Loucy (cell line): ENCODE results near the gene CDR2.

Experiments
- H2AFZ ChIP-seq: fragments of 200-600 bp; sonication (generic); 2 replicates; pipeline ENCODE4 v1.6.0; 2016; ENCODE audit warnings: antibody characterized with exemption, mild to moderate bottlenecking, low read length, moderate library complexity
- H3F3A ChIP-seq: fragments of 200-600 bp; 2 replicates; pipeline ENCODE4 v1.6.0; 2016; ENCODE audit warnings: antibody characterized with exemption, low read depth, mild to moderate bottlenecking
- H3K27me3 ChIP-seq: fragments of 200-600 bp; sonication (generic); 2 replicates; pipeline ENCODE4 v1.6.1; 2014; ENCODE audit warnings: low read length, mild to moderate bottlenecking; ENCODE audit not compliant: insufficient read depth, poor library complexity, severe bottlenecking
- H3K36me3 ChIP-seq: fragments of 200-600 bp; sonication (generic); 2 replicates; pipeline ENCODE4 v1.6.1; 2016; ENCODE audit warnings: low read length; ENCODE audit not compliant: insufficient read depth
- H3K4me1 ChIP-seq: fragments of 200-600 bp; sonication (generic); 2 replicates; pipeline ENCODE4 v1.5.1; 2014; ENCODE audit warnings: low read length, mild to moderate bottlenecking; ENCODE audit not compliant: insufficient read depth, poor library complexity, severe bottlenecking
- H3K4me2 ChIP-seq: fragments of 200-600 bp; sonication (generic); 2 replicates; pipeline ENCODE4 v1.6.0; 2014; ENCODE audit warnings: antibody characterized with exemption, low read length, low read depth, mild to moderate bottlenecking; ENCODE audit not compliant: poor library complexity, severe bottlenecking
- H3K4me3 ChIP-seq: fragments of 200-600 bp; sonication (generic); 2 replicates; pipeline ENCODE4 v1.5.1; 2014; ENCODE audit warnings: low read length, mild to moderate bottlenecking, mixed read lengths; ENCODE audit not compliant: poor library complexity, severe bottlenecking
- H3K79me2 ChIP-seq: fragments of 200-600 bp; sonication (generic); 2 replicates; pipeline ENCODE4 v1.6.1; 2014; ENCODE audit warnings: low read length; ENCODE audit not compliant: insufficient read depth
- H3K9ac ChIP-seq: fragments of 200-600 bp; sonication (generic); 2 replicates; pipeline ENCODE4 v1.6.0; 2014; ENCODE audit warnings: mild to moderate bottlenecking, low read depth, low read length, moderate library complexity; ENCODE audit not compliant: poor library complexity, severe bottlenecking
- H3K9me2 ChIP-seq: fragments of 200-600 bp; sonication (generic); replicated peaks from 2 replicates; pipeline ENCODE4 v1.6.1; 2016; ENCODE audit warnings: low read depth, low read length, mixed read lengths
- H3K9me3 ChIP-seq: fragments of 200-600 bp; sonication (generic); 2 replicates; pipeline ENCODE4 v1.6.1; 2014; ENCODE audit warnings: mild to moderate bottlenecking, antibody characterized with exemption, low read length, low read depth; ENCODE audit not compliant: insufficient read depth
- H4K20me1 ChIP-seq: fragments of 200-600 bp; sonication (generic); 2 replicates; pipeline ENCODE4 v1.6.0; 2014; ENCODE audit warnings: antibody characterized with exemption, low read length, mild to moderate bottlenecking; ENCODE audit not compliant: insufficient read depth, poor library complexity, severe bottlenecking
- EZH2phosphoT487 ChIP-seq: fragments of 200-600 bp; IDR thresholded peaks from 2 replicates; pipeline ENCODE4 v1.6.1; 2018; ENCODE audit warnings: antibody characterized with exemption, mild to moderate bottlenecking, moderate library complexity, borderline replicate concordance
- TF ChIP-seq, protein P1 (sequence below): fragments of 200-600 bp; sonication (generic); conservative IDR thresholded peaks from 2 replicates; pipeline ENCODE4 v1.5.1; 2014; ENCODE audit warnings: mild to moderate bottlenecking, antibody characterized with exemption, low read length

The CDR2 gene

DNA sequence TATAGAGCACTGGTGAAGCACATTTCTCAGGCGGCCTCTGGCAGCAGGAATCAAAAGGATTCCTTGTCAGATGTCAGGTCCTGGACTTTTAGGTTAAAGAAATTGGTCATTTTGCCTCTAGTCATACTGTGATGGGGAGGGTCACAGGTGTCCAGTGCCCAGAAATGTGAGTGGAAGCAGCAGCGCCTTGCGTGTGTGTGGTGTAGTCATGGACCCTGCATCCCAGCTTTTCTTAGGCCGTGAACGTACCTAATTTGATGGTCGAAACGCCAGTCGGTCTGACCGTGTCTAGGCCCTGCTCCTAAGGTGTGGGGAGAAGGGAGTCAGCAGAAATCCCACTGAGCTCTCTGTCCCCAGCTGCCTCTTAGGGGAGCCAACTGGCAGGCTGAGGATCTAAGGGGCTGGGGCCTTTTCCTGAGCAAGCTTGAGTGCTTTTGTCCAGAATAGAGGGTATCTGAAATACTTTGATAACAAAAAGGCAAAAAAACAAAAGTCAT lies 45.2 kb downstream of the CDR2 start:
- Histone ChIP-seq H3K4me1 (no peaks in the 10 kb centered on the region), H3K36me3 (peaks cover 73% of the 10 kb centered on the region; the same call in 1 of the 2 replicates), H3K79me2 (no peaks in the 10 kb centered on the region), H3K9me3 (no peaks in the 10 kb centered on the region), H3K9me2 (no peaks in the 10 kb centered on the region), H3K4me2 (no peak overlapping the region), H3F3A (no peaks in the 10 kb centered on the region), H3K27me3 (no peaks in the 10 kb centered on the region), H2AFZ (no peak overlapping the region), H3K4me3 (no peak overlapping the region), H4K20me1 (no peaks in the 10 kb centered on the region), H3K9ac (no peak overlapping the region)
- TF ChIP-seq EZH2phosphoT487: no peak
- TF ChIP-seq, protein P1, sequence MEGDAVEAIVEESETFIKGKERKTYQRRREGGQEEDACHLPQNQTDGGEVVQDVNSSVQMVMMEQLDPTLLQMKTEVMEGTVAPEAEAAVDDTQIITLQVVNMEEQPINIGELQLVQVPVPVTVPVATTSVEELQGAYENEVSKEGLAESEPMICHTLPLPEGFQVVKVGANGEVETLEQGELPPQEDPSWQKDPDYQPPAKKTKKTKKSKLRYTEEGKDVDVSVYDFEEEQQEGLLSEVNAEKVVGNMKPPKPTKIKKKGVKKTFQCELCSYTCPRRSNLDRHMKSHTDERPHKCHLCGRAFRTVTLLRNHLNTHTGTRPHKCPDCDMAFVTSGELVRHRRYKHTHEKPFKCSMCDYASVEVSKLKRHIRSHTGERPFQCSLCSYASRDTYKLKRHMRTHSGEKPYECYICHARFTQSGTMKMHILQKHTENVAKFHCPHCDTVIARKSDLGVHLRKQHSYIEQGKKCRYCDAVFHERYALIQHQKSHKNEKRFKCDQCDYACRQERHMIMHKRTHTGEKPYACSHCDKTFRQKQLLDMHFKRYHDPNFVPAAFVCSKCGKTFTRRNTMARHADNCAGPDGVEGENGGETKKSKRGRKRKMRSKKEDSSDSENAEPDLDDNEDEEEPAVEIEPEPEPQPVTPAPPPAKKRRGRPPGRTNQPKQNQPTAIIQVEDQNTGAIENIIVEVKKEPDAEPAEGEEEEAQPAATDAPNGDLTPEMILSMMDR: no peak

DNA sequence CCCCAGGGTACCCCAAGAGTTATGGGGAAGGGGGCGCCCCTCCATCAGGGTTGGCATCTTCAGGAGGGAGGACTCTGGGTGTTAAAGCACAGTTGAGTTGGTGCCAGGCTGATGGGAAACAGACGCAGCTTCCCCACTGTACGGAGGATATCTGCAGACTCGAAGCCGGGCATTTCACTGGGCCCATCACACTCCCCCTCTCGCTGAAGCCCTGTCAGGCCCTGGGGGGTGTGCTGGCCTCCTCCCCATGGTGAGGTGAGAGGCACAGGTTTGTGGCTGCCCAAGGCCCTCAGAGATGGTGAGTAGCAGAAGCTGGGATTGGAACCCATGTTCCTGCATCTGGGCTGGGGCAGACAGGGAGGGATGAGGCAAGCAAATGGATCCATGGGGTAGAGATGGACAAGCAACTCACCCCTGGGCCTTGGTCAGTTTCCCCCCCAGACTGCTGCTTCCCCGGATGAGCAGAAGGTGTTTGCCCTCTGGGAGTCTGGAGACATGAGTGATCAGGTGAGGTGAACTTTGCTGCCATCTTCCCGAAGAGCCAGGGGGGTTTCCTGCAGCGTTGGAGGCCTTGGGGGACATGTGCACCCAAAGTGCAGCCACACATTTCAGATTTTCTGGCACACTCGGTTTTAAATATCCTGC lies 46.2 kb downstream of the CDR2 start:
- no peak overlapping the region for H2AFZ ChIP-seq
- no peak overlapping the region for H3K9ac ChIP-seq
- no peaks in the 10 kb centered on the region for H3K79me2 ChIP-seq
- H3F3A ChIP-seq: no peaks in the 10 kb centered on the region
- no peaks in the 10 kb centered on the region for H4K20me1 ChIP-seq
- H3K9me2 ChIP-seq: no peaks in the 10 kb centered on the region
- no peak overlapping the region for H3K4me3 ChIP-seq
- H3K27me3 ChIP-seq: no peaks in the 10 kb centered on the region
- H3K4me2 ChIP-seq: no peak overlapping the region
- H3K4me1 ChIP-seq: no peaks in the 10 kb centered on the region
- no peak for TF ChIP-seq EZH2phosphoT487
- TF ChIP-seq, protein P1: no peak
- peaks cover 70% of the 10 kb centered on the region; the same call in 1 of the 2 replicates for H3K36me3 ChIP-seq
- H3K9me3 ChIP-seq: no peaks in the 10 kb centered on the region

DNA sequence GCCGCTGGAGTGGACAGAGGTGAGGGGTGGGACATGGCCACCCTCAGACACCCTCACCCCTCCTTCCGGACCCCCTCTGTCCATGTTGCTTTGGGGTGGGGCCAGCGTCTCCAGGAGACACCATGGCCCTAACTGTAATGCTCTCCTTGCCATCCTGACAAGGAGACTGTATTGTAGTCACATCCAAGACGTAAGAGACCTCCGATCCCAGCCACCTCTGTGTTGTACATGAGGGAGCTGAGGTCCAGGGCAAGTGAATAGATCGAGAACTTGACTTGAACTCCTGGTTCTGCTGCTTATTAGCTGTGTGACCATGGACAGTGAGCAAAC lies 47.0 kb downstream of the CDR2 start:
- Histone ChIP-seq H3K4me1 (no peaks in the 10 kb centered on the region), H3K27me3 (no peaks in the 10 kb centered on the region), H3K9ac (no peak overlapping the region), H3K79me2 (no peaks in the 10 kb centered on the region), H3K9me3 (no peaks in the 10 kb centered on the region), H3K4me3 (no peak overlapping the region), H3K4me2 (no peak overlapping the region), H4K20me1 (no peaks in the 10 kb centered on the region), H3K36me3 (peaks cover 67% of the 10 kb centered on the region; the same call in 1 of the 2 replicates), H3F3A (no peaks in the 10 kb centered on the region), H3K9me2 (no peaks in the 10 kb centered on the region), H2AFZ (no peak overlapping the region)
- TF ChIP-seq, protein P1: no peak
- TF ChIP-seq EZH2phosphoT487: no peak
